ENCODE results near the gene SPRY2.
"Not testable (repeated sequence)": the region's sequence is repeated elsewhere in the genome, so short reads cannot be mapped to it uniquely, and the experiment has no call there.

Gene SPRY2, protein sequence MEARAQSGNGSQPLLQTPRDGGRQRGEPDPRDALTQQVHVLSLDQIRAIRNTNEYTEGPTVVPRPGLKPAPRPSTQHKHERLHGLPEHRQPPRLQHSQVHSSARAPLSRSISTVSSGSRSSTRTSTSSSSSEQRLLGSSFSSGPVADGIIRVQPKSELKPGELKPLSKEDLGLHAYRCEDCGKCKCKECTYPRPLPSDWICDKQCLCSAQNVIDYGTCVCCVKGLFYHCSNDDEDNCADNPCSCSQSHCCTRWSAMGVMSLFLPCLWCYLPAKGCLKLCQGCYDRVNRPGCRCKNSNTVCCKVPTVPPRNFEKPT

DNA sequence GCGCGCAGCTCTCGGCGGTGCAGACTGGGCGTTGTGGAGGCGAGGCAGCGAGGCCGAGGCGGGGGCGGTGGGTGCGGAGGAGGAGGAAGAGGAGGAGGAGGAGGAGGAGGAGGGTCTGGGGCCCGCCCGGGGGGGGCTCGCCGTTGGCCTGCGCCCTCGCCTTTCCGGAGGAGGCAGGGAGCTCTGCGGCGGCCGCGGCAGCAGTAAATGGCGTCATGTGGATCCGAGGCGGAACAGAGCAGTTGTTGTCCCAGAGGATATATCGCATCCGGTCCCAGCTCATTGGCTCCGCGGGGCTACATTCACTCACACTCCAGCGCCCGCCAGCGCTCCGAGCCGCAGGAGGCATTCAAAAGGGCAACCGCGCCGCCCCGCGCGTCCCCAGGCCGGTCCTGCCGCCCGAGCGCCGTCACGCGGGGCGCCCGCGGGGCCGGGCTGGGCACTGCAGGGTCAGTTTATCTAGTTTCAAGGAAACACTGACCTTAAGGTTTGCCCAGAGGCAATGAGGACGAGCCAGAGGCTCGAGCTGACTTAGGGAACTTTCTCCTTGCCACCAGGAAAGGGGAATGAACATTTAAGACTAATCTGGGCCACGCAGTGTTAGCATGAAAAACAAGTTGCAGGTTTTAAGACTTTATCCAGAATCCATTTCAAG, at the start of gene SPRY2:
TSS of gene SPRY2 (minus strand) at position 26 of the 655 bp plus-strand sequence. CDS start 3,421 bp downstream, outside the sequence.
- peak; percentile 96 for DNase-seq (ENCODE audit: low spot score)

DNA sequence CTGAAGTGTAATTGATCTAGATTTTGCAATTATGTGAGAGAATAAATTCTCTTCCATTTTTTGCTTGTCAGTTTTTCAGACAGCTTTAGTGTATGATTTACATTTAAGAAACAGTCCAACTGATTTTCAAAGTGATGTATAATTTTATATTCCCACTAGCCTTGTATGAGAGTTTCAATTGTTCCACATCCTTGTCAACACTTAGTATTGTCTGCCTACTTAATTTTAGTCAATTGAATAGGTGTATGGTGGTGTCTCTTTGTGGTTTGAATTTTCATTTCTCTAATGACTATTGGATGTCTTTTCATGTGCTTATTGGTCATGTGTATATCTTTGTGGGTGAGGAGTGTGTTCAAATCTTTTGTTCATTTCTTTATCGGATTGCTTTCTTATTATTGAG, 49.4 kb upstream of the SPRY2 start:
- DNase-seq (ENCODE audit: low spot score) = no peak

DNA sequence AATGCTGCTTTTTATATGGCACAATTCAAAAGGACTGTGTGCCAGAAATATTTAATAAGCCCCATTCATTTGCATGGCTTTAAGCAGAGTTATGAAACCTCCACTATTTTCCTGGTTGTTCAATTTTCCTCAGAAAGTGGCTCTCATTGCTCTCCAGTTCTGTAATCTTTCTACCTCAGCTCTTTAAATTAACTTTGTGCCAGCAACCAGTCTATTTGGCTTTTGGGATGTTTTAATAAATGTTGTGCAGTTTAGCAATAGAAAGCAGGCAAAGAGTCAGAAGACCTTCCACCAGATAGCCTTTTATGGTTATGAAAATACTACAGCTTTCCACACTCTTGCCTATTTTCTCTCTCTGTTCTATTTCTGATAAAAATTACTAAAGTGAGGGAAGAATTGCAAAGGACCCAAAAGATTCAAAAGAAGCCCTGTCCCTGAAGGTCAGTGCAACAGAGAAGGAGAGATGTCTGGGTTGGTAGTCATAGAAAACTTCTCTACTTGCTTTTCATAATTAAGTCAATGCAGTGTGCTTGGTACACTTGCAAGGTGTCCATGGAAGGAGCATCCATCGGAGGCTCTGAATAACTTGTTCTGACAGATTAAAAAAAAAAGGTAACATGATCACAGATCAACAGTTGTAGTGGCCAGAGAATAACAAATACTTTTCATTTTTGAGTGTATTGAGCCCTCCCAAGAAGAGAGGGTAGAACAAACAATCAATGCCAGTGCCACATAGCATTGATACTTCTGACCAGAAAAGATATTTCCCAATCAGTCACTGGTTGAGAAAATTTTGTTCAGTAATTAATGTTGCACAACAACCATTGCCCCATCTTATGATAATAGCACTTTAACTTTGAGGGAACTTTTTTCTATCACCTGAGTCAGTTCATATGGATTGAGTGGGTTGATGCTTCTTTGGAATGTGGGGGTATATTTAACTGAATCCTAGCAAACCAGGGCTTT, 48.4 kb upstream of the SPRY2 start:
- no peak for DNase-seq (ENCODE audit: low spot score)

DNA sequence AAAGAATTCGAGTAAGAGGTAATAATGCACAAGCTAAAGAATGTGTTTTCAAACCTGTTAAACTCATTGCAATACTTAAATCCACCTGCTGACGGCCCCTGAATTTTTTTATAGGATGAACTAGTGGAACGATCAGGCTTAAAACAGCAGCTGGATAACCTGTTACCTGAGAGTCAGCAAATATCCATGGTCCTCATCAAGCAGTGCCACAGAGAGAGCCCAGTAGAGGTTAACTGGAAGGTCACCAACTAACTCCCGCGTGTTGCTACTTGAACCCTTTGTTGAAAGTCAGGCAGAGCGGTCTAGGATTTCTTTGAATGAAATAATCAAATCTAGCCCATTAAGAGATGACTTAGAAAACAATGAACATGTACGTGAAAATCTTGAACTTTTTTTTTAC, 47.6 kb upstream of the SPRY2 start:
- no peak for DNase-seq (ENCODE audit: low spot score)

DNA sequence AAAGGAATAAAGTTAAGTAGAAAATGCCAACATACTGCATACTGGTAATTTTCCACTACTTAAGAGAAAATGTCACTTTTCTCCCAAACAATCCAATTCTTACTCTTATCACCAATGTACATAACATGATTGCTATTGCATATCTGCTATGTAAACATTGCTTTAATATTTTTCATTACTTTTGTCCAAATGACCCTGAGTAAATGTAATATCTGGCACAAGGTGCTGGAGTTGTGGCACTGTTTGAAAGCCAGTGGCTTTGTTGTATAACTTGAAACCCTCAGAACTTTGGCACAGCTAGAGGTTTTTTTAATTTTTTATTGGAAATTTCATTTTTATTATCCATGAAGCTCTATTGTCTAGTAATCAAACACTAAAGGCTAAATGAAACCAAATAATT, 45.7 kb upstream of the SPRY2 start:
- no peak for DNase-seq (ENCODE audit: low spot score)

DNA sequence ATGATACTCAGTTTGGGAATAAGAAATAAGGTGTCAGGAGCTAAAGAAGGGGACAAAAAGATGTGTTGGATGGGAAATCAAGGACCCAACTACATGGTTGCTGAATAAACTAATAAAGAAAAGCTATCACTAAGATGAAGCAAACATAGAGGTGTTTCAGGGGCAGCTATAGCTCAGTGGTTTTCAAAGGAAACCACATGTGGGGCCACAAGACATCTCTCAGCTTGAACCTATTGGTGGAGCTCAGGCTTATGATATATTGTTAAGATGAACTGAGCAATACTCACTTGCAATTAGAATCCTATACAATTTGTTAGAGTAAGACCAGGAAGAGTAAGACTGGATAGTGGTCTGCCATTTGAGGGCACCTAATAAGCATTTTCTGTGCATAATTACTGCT, 45.1 kb upstream of the SPRY2 start:
- DNase-seq (ENCODE audit: low spot score) = no peak

DNA sequence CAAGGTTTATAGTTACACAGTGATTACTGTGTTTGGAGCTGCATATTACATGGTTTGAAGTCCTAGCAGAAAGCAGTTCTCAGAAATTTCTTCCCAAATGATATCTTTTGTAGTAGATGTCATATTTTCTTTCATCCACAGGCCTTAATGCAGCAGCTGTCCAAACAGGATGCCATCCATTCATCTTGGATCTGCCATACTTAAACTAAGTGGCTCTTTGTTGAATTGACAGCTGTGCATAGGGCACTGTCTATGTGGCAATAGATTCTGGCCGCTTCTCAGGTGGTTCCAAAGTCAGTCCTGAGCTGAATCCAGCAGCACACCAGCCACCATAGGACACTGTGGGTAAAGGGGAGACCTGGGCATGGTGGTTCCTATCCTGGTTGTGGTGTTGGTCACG, 41.6 kb upstream of the SPRY2 start:
- DNase-seq (ENCODE audit: low spot score) = no peak

DNA sequence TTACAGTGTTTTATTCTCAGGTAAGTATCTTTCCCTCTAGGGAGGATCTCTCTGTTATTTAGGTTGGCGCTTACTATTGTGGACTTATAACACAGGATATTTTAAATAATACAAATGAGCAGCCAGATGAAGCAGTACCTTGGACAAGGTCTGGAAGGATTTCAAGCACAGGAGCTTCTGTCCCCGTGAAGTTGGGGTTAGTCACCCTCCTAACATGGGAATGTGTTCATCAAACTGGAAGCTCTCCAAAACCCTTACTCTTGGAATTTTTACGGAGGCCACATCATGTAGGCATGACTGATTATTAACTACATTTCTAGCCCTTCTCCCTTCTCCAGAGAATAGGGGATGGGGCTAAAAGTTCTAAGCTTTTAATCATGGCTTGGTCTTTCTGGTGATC, 38.3 kb upstream of the SPRY2 start:
- DNase-seq (ENCODE audit: low spot score) = peak; percentile 50

DNA sequence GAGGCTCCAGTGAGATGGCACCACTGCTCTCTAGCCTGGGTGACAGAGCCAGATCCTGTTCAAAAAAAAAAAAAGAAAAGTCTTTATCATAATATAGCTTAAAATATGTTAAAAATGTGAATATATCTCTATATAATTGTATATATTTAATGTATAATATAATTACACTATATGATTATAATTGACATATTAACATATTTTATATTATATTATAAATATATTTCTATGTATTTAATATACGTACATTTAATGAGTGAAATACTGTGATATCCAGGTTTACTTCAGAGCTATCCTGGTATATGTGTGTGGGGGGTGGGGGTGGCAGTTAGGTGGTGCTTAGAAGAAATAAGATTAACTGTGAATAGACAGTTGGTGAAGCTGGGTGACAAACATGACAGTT, 35.6 kb upstream of the SPRY2 start:
- DNase-seq (ENCODE audit: low spot score) = no peak

DNA sequence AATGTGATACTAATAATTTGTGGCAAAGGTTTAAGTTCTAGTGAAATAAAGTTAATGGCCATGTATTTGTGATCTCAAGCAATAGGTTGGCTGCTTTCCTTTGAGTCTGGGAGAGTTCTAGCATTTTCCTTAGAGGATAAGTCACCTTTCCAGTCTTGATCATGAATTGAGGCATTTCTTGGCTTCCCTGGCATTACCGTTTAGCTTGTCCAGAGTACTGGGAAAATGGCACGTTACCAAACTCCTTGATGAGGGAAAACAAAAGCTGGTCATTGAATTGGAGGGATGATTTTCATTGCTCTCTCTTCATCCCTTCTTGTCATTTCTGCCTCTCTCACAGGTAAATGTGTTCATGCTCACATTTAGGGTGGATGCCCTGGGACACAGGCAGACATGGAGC, 34.0 kb upstream of the SPRY2 start:
- DNase-seq (ENCODE audit: low spot score) = no peak

DNA sequence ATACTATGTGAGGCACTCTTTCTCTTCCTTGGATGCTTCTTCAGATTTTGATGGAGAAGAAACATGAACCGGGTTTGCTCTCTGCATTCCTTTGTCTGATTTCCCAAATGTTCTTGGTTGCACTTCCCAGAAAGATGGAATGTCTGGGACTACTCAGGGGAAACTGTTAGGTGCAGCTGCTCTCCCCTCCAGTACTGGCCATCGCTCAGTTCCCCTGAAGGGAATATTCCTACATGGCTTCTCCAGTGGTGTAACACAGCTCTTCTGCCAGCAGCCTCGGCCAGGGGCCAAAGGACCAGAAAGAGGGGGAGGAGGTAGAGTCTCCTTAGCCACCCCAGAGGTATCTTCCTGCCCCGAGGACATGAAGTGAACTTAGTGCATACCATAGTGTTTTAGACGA, 33.5 kb upstream of the SPRY2 start:
- no peak for DNase-seq (ENCODE audit: low spot score)

DNA sequence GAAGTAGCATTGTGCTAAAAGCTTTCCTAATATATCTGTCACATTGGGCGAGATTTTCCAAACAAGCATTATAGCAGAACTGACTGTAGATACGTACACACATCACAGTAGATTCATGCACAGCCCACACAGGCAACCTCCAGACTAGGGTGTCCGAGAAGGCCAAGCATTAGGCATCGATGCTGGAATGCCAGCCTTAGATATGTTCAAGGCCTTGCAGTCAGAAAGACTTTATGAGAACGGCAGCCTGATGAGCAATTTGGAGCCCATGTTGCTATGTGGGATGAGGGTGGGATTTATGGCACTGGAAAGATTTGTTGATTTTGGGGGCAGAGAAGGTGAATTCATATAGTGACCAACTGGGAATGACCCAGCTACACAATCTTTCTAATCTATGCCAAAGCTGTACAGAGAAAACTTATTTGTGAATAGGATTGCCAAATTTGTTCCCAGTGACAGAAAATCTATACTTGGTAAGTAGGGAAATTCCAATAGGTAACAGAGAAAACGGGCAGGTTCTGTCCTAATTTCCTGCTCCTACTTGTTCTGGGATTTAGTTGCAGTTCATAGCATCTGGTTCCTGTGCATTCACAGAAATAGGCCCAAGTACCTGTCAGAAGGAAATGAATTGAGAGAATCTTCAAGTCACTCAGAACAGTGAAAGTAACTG, 31.0 kb upstream of the SPRY2 start:
- no peak for DNase-seq (ENCODE audit: low spot score)

DNA sequence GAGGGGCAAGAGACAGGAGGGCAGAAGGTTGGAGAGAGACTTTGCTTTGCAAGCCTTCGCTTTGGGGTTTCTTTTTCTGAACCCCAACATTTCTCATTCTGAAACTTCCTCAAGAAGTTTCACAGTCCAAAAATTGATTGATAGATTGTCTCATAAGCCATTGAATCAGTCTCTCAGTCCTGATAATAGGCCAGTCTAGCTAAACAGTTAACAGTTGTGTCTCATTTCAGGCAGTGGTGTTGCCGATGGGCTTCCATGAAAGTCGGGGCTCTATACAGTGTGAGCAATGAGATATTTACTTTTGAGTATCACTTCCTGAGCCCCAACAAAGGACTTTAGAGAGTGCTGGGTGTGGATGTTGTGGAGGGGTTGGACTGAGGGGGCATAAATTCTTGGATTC, 26.5 kb upstream of the SPRY2 start:
- no peak for DNase-seq (ENCODE audit: low spot score)

DNA sequence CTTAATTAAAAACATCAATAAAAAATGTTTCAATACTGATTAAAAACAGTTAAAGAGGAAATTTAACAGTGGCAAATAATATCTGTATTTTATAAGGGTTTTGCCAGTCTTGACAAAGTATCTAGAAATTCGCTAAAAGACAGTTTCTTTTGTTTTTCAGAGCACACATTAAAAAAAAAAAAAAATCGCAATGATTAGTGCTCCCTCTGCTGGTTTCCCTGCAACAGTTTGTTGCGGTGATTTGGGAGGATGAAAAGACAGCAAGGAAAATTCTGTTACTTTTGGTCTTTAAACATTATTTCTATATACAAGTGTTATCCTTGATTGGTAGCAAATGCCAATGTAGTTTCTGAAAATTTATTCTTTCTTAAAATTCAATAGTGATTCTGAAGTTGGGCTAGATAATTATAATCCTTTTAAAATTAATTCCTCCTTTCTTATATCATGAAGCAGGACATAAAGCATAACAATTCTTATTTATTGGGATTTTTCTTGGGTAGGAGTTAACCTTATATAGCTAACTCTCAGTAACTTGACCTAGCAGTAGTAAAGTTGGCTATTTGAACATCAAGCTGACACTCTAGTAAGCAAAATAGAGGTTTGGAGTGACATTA, 23.1 kb upstream of the SPRY2 start:
- peak; percentile 63 for DNase-seq (ENCODE audit: low spot score)

DNA sequence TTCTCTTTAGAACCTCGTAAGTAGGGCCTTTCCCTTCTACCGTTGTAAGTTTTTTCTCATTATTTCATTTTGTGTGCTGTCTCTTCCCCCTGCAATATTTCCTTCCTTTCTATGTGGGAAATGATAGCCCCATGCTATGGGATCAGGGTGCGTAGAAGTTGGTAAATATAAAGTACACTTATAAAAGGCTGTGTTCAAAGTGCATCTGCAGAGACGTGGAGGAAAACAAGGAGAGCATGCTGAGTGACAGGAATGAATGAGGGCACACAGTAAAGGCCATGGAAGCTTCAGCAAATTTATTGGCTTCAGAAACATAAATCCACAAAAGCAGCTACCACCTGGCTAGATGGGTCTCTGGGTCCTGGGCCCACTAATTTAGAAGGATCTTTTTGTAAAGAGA, 21.6 kb upstream of the SPRY2 start:
- DNase-seq (ENCODE audit: low spot score) = no peak

DNA sequence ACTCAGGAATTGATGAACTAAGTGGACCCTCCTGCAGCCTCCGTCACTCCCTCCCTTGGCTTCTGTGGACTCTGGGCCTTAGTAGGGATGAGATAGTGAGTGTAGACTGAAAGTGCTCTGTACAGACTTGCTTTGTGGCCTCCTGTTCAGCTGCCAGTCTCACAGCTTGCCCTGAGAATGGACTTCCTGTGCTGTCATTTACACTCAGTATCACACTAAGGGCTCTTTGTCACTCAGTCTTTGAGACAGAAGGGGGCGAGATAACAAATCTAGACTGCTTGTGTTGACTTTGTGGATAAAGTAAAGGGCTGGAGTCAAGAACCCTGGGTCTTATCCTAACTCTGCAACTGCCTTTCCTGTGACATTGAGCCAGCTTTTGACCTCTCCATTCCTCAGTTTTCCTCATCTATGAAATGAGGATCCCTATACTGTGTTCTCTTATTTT, 21.0 kb upstream of the SPRY2 start:
- no peak for DNase-seq (ENCODE audit: low spot score)

DNA sequence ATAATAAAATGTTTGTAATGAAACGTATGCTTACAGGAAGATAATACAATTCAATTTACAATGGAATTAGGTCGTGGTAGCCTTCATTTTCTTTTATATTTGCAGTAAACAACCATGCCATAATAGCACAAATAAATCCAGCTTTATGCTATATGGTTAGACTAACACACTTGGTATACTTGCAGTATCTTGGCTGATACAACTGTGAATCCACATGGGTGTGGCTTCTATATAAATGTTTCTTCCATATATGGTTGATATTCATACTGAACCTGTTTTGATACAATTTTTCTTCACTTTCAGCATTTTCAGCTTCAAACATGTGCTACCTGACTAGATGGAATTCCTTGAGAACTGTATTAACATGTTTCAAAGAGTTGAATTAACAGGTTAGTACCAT, 20.4 kb upstream of the SPRY2 start:
- no peak for DNase-seq (ENCODE audit: low spot score)

DNA sequence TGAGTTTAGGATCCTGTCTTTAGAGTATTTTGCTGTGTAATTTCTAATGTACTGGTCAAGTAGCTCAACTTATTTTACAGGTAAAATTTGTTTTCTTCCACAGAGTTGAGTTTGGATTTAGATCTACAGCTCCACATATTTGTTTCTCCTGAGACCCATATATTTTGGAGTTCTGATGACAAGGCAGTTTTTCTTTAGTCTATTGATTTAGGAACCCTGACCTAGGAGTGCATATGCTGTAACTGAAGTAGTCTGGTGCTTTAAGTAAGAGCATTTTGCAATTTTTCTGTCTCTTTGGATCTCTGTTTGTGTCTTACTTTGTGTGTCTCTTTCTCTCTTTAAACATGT, 19.5 kb upstream of the SPRY2 start:
- DNase-seq (ENCODE audit: low spot score) = no peak

DNA sequence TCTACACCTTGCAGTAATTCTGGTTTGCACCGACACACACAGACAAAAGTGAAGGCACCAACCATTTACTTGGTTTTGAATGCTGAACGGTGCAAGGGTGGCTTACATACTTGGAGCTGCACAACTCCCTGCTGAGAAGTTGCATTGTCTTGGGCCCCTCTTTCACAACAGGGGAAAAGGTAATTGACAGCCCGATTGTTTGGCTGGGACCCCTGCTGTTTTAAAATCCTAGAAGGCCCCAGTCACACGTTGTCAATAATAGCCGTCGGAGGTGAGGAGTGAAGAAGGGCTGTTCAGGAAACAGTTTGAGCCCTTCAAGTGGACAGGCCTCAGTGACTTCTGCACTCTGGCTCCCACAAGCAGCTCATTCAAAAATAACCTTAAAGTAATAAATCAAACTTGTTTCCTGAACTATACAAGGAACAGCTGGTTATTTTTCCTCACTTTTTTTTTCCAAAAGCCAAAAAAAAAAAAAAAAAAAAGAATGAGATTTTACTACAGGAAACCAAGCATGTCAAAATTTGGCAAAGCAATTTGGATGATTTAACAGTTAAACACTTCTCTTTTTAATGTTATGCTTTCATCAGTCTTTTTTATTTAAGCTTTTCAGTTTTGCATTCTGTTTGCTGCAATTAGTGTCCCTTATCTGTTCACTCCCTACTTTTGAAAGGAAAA, 19.0 kb upstream of the SPRY2 start:
- DNase-seq (ENCODE audit: low spot score) = no peak

DNA sequence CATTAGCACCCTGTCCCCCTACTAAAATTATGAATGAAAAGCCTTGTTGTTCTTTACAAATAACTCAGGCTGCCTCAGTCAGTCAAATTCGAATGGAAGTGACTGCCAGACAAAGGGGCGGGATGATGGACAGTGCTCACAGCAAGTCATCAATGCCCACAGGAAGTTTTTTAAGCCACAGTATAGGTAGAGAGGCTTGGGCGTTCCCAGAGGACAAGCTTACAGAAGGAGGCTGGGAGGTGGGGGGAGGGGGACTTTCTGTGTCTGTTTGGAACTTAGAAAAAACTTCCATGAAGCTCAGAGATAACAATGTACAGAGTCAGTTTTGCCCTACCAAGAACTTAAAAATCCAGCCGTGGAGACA, 18.5 kb upstream of the SPRY2 start:
- no peak for DNase-seq (ENCODE audit: low spot score)

DNA sequence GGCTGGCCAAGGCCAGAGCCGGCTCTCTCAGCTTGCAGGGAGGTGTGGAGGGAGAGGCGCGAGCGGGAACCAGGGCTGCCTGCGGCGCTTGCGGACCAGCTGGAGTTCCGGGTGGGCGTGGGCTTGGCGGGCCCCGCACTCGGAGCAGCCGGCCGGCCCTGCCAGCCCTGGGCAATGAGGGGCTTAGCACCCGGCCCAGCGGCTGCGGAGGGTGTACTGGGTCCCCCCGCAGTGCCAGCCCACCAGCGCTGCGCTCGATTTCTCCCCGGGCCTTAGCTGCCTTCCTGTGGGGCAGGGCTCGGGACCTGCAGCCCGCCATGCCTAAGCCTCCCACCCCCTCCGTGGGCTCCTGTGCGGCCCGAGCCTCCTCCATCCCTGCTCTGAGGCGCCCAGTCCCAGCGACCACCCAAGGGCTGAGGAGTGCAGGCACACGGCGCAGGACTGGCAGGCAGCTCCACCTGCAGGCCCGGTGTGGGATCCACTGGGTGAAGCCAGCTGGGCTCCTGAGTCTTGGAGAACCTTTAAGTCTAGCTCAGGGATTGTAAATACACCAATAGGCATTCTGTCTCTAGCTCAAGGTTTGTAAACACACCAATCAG, 14.7 kb upstream of the SPRY2 start:
- not testable (repeated sequence) for DNase-seq (ENCODE audit: low spot score)

Data from LoVo (cell line).